Loucy (cell line): Measurements from ENCODE around the gene ARID1B.
A peak's percentile ranks its signal among the peaks of the same experiment; 100 is the strongest.

Experiments
- H2AFZ ChIP-seq: fragments of 200-600 bp; sonication (generic); 2 replicates; pipeline ENCODE4 v1.6.0; 2016; ENCODE audit warnings: antibody characterized with exemption, mild to moderate bottlenecking, low read length, moderate library complexity
- H3F3A ChIP-seq: fragments of 200-600 bp; 2 replicates; pipeline ENCODE4 v1.6.0; 2016; ENCODE audit warnings: antibody characterized with exemption, low read depth, mild to moderate bottlenecking
- H3K27me3 ChIP-seq: fragments of 200-600 bp; sonication (generic); 2 replicates; pipeline ENCODE4 v1.6.1; 2014; ENCODE audit warnings: low read length, mild to moderate bottlenecking; ENCODE audit not compliant: insufficient read depth, poor library complexity, severe bottlenecking
- H3K36me3 ChIP-seq: fragments of 200-600 bp; sonication (generic); 2 replicates; pipeline ENCODE4 v1.6.1; 2016; ENCODE audit warnings: low read length; ENCODE audit not compliant: insufficient read depth
- H3K4me1 ChIP-seq: fragments of 200-600 bp; sonication (generic); 2 replicates; pipeline ENCODE4 v1.5.1; 2014; ENCODE audit warnings: low read length, mild to moderate bottlenecking; ENCODE audit not compliant: insufficient read depth, poor library complexity, severe bottlenecking
- H3K4me2 ChIP-seq: fragments of 200-600 bp; sonication (generic); 2 replicates; pipeline ENCODE4 v1.6.0; 2014; ENCODE audit warnings: antibody characterized with exemption, low read length, low read depth, mild to moderate bottlenecking; ENCODE audit not compliant: poor library complexity, severe bottlenecking
- H3K4me3 ChIP-seq: fragments of 200-600 bp; sonication (generic); 2 replicates; pipeline ENCODE4 v1.5.1; 2014; ENCODE audit warnings: low read length, mild to moderate bottlenecking, mixed read lengths; ENCODE audit not compliant: poor library complexity, severe bottlenecking
- H3K79me2 ChIP-seq: fragments of 200-600 bp; sonication (generic); 2 replicates; pipeline ENCODE4 v1.6.1; 2014; ENCODE audit warnings: low read length; ENCODE audit not compliant: insufficient read depth
- H3K9ac ChIP-seq: fragments of 200-600 bp; sonication (generic); 2 replicates; pipeline ENCODE4 v1.6.0; 2014; ENCODE audit warnings: mild to moderate bottlenecking, low read depth, low read length, moderate library complexity; ENCODE audit not compliant: poor library complexity, severe bottlenecking
- H3K9me2 ChIP-seq: fragments of 200-600 bp; sonication (generic); replicated peaks from 2 replicates; pipeline ENCODE4 v1.6.1; 2016; ENCODE audit warnings: low read depth, low read length, mixed read lengths
- H3K9me3 ChIP-seq: fragments of 200-600 bp; sonication (generic); 2 replicates; pipeline ENCODE4 v1.6.1; 2014; ENCODE audit warnings: mild to moderate bottlenecking, antibody characterized with exemption, low read length, low read depth; ENCODE audit not compliant: insufficient read depth
- H4K20me1 ChIP-seq: fragments of 200-600 bp; sonication (generic); 2 replicates; pipeline ENCODE4 v1.6.0; 2014; ENCODE audit warnings: antibody characterized with exemption, low read length, mild to moderate bottlenecking; ENCODE audit not compliant: insufficient read depth, poor library complexity, severe bottlenecking
- CTCF ChIP-seq: fragments of 200-600 bp; sonication (generic); conservative IDR thresholded peaks from 2 replicates; pipeline ENCODE4 v1.5.1; 2014; ENCODE audit warnings: mild to moderate bottlenecking, antibody characterized with exemption, low read length
- EZH2phosphoT487 ChIP-seq: fragments of 200-600 bp; IDR thresholded peaks from 2 replicates; pipeline ENCODE4 v1.6.1; 2018; ENCODE audit warnings: antibody characterized with exemption, mild to moderate bottlenecking, moderate library complexity, borderline replicate concordance

ARID1B gene

GRCh38 chr6:157054531-157054979 is 277.4 kb downstream of the ARID1B start:
- Histone ChIP-seq H3K36me3 (peaks cover 5% of the 10 kb centered on the region), H3K79me2 (peaks cover 57% of the 10 kb centered on the region), H3K9ac (no peak overlapping the region), H3K27me3 (no peaks in the 10 kb centered on the region), H3K4me2 (peak overlapping the region; percentile 42), H3K4me1 (peaks cover 22% of the 10 kb centered on the region), H3K9me3 (no peaks in the 10 kb centered on the region; the same call in 1 of the 2 replicates), H2AFZ (no peak overlapping the region), H3F3A (peaks cover 7% of the 10 kb centered on the region; the same call in 1 of the 2 replicates), H4K20me1 (peaks cover 30% of the 10 kb centered on the region), H3K9me2 (no peaks in the 10 kb centered on the region), H3K4me3 (no peak overlapping the region)
- TF ChIP-seq EZH2phosphoT487 = no peak

DNA sequence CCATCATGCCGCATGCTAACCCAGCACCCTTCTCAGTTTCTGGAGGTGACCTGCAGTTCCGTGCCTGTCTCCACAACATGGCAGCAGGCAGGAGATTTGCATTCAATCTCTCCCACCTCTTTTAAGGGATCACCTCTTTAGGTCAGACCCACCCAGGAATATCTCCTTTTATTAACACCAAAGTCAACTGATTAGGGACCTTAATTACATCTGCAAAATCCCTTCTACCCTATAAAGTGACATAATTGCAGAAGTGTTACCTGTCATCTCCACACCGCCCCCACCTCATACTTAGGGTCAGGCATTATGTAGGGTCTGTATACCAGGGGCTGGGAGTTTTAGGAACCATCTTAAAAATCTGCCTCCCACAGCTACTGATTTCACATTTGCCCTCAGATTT is 278.7 kb downstream of the ARID1B start:
- peaks cover 31% of the 10 kb centered on the region for H3K4me1 ChIP-seq

GRCh38 chr6:157056275-157056674 is 279.1 kb downstream of the ARID1B start:
- Histone ChIP-seq H3K36me3 (peaks cover 5% of the 10 kb centered on the region), H3K4me3 (no peak overlapping the region), H4K20me1 (peaks cover 40% of the 10 kb centered on the region), H3K4me1 (peaks cover 33% of the 10 kb centered on the region), H3K79me2 (peaks cover 55% of the 10 kb centered on the region), H3K4me2 (no peak overlapping the region), H2AFZ (no peak overlapping the region), H3K9me2 (no peaks in the 10 kb centered on the region), H3K9ac (no peak overlapping the region), H3K27me3 (no peaks in the 10 kb centered on the region), H3K9me3 (no peaks in the 10 kb centered on the region; the same call in 1 of the 2 replicates), H3F3A (peaks cover 7% of the 10 kb centered on the region; the same call in 1 of the 2 replicates)
- no peak for TF ChIP-seq CTCF
- no peak for TF ChIP-seq EZH2phosphoT487

More for the DNA sequence above, 278.7 kb downstream of the ARID1B start:
- Histone ChIP-seq H3K4me2 (no peak overlapping the region), H2AFZ (no peak overlapping the region), H3K36me3 (peaks cover 5% of the 10 kb centered on the region), H3K9me2 (no peaks in the 10 kb centered on the region), H4K20me1 (peaks cover 40% of the 10 kb centered on the region), H3K79me2 (peaks cover 55% of the 10 kb centered on the region), H3K9me3 (no peaks in the 10 kb centered on the region; the same call in 1 of the 2 replicates), H3K9ac (no peak overlapping the region), H3K4me3 (no peak overlapping the region), H3F3A (peaks cover 7% of the 10 kb centered on the region; the same call in 1 of the 2 replicates), H3K27me3 (no peaks in the 10 kb centered on the region)
- TF ChIP-seq CTCF (no peak), EZH2phosphoT487 (no peak)

- Histone ChIP-seq H3K9me3 (no peaks in the 10 kb centered on the region; the same call in 1 of the 2 replicates), H3K79me2 (peaks cover 64% of the 10 kb centered on the region), H3F3A (peaks cover 7% of the 10 kb centered on the region; the same call in 1 of the 2 replicates), H3K9ac (no peak overlapping the region), H2AFZ (no peak overlapping the region), H4K20me1 (peaks cover 37% of the 10 kb centered on the region), H3K36me3 (peaks cover 5% of the 10 kb centered on the region), H3K27me3 (no peaks in the 10 kb centered on the region), H3K4me3 (no peak overlapping the region), H3K4me1 (peaks cover 42% of the 10 kb centered on the region), H3K9me2 (no peaks in the 10 kb centered on the region), H3K4me2 (no peak overlapping the region)
- TF ChIP-seq CTCF (no peak), EZH2phosphoT487 (no peak)
These were observed 281.4 kb downstream of the ARID1B start for GRCh38 chr6:157058574-157058973.
